ENCODE data around the gene AFAP1L2. TPM values are rescaled to one million over a fixed set of nuclear protein-coding genes. Genes with fewer than 3 reads are reported as not detected.

AFAP1L2 gene
- total RNA-seq, 2 donors from 2014 or later: 4.5 to 7.9 TPM

GRCh38 chr10:114323023-114323422 is 81.3 kb downstream of the AFAP1L2 start:
- DNase-seq (ENCODE audit: low spot score): no peak
- intact Hi-C loops (cut with DNase I): no loop called here

- DNase-seq (ENCODE audit: low spot score): no peak
- intact Hi-C loops (cut with DNase I): no loop called here
These were observed 82.0 kb downstream of the AFAP1L2 start for GRCh38 chr10:114322344-114322743.

GRCh38 chr10:114320249-114321116 is 83.8 kb downstream of the AFAP1L2 start:
- DNase-seq (ENCODE audit: low spot score): no peak
- intact Hi-C loops (cut with DNase I): no loop called here

- DNase-seq (ENCODE audit: low spot score): peak; percentile 63
- intact Hi-C loops (cut with DNase I): no loop called here
These were observed 84.7 kb downstream of the AFAP1L2 start for GRCh38 chr10:114319406-114320248.

- intact Hi-C loops (cut with DNase I): no loop called here
- DNase-seq (ENCODE audit: low spot score): no peak
These were observed 87.6 kb downstream of the AFAP1L2 start for GRCh38 chr10:114316744-114317143.

- intact Hi-C loops (cut with DNase I): no loop called here
- peak; percentile 59 for DNase-seq (ENCODE audit: low spot score)
These were observed 88.5 kb downstream of the AFAP1L2 start for GRCh38 chr10:114315566-114316420.

GRCh38 chr10:114313866-114314265 is 90.4 kb downstream of the AFAP1L2 start:
- intact Hi-C loops (cut with DNase I): no loop called here
- DNase-seq (ENCODE audit: low spot score): peak; percentile 72

- intact Hi-C loops (cut with DNase I): no loop called here
- peak; percentile 47 for DNase-seq (ENCODE audit: low spot score)
These were observed 91.2 kb downstream of the AFAP1L2 start for GRCh38 chr10:114313139-114313538.

GRCh38 chr10:114311496-114312209 is 92.6 kb downstream of the AFAP1L2 start:
- intact Hi-C loops (cut with DNase I): no loop called here
- DNase-seq (ENCODE audit: low spot score): peak; percentile 46

GRCh38 chr10:114311023-114311422 is 93.3 kb downstream of the AFAP1L2 start:
- peak; percentile 50 for DNase-seq (ENCODE audit: low spot score)
- intact Hi-C loops (cut with DNase I): no loop called here

GRCh38 chr10:114310346-114310745 is 94.0 kb downstream of the AFAP1L2 start:
- intact Hi-C loops (cut with DNase I): no loop called here
- peak; percentile 77 for DNase-seq (ENCODE audit: low spot score)

GRCh38 chr10:114309364-114309651 is 95.0 kb downstream of the AFAP1L2 start:
- DNase-seq (ENCODE audit: low spot score): peak; percentile 73

GRCh38 chr10:114308531-114309363 is 95.6 kb downstream of the AFAP1L2 start:
- peak; percentile 42 for DNase-seq (ENCODE audit: low spot score)
- intact Hi-C loops (cut with DNase I): loop anchor here (10.0 kb wide), 1 partner anchor 126 kb away; no protein-coding TSS in a partner anchor

More at GRCh38 chr10:114309364-114309651, 95.0 kb downstream of the AFAP1L2 start:
- intact Hi-C loops (cut with DNase I): loop anchor here (10.0 kb wide), 1 partner anchor 125 kb away; no protein-coding TSS in a partner anchor

GRCh38 chr10:114307731-114308130 is 96.6 kb downstream of the AFAP1L2 start:
- intact Hi-C loops (cut with DNase I): loop anchor here (10.0 kb wide), 1 partner anchor 127 kb away; no protein-coding TSS in a partner anchor
- peak; percentile 46 for DNase-seq (ENCODE audit: low spot score)

GRCh38 chr10:114306116-114306973 is 98.0 kb downstream of the AFAP1L2 start:
- peak; percentile 32 for DNase-seq (ENCODE audit: low spot score)
- intact Hi-C loops (cut with DNase I): loop anchor here (10.0 kb wide), 1 partner anchor 128 kb away; no protein-coding TSS in a partner anchor

GRCh38 chr10:114305521-114305925 is 98.8 kb downstream of the AFAP1L2 start:
- peak; percentile 46 for DNase-seq (ENCODE audit: low spot score)
- intact Hi-C loops (cut with DNase I): loop anchor here (10.0 kb wide), 1 partner anchor 129 kb away; no protein-coding TSS in a partner anchor
